Heart left ventricle (tissue), 13 donors: Measurements from ENCODE around the gene IGFBP3.

Experiments
- POLR2A ChIP-seq, 2 donors: fragments of 450-650 bp; IDR thresholded peaks; one replicate each; pipeline ENCODE4 v1.6.1; 2017; ENCODE audit warnings: antibody characterized with exemption in 2 of 2, mild to moderate bottlenecking in 2 of 2, moderate library complexity in 2 of 2
- TF ChIP-seq, protein P1 (sequence below), 12 donors: fragments of 200-600 bp; sonication (generic) in 4 of 12; IDR thresholded peaks; one replicate each; pipeline versions ENCODE4 v1.5.0 to v1.8.0; 2018 to 2022; ENCODE audit warnings: antibody characterized with exemption in 12 of 12, mild to moderate bottlenecking in 5 of 12
- donor health status: ischemic (EF 13 %, LVEDD 7.1; RV severe dilation, severe dysfunction).
- donor health status: DM: no; HTN: yes; CAD: no.
- donor health status: DM: no; HTN: no; CAD: no.
- donor health status: ischemic (EF 25% LVEDD 6.9; RV normal size, moderate dysfunction).
- donor health status: ischemic (EF 25% LVEDD 5.7; RV mildly dilated, moderate dysfunction).
- donor health status: ischemic (EF 35%, LVEDD 5.7; RV mildly dilated, moderate dysfunction).
- donor health status: nonischemic (EF 11% LVEDD 7.7; RV severe dilation, severe dysfunction).
- donor health status: DM: yes; HTN: yes; CAD: no.
- donor health status: PGD.
- donor health status: ischemic (EF 29% LVEDD 5.4; RV normal size, mild dysfunction).
- donor health status: nonischemic (EF 23%, LVEDD 6.1; RV moderate dilation, normal function).

- no peak for TF ChIP-seq POLR2A (IDR thresholded peaks at IDR 0.05)
- TF ChIP-seq, protein P1, sequence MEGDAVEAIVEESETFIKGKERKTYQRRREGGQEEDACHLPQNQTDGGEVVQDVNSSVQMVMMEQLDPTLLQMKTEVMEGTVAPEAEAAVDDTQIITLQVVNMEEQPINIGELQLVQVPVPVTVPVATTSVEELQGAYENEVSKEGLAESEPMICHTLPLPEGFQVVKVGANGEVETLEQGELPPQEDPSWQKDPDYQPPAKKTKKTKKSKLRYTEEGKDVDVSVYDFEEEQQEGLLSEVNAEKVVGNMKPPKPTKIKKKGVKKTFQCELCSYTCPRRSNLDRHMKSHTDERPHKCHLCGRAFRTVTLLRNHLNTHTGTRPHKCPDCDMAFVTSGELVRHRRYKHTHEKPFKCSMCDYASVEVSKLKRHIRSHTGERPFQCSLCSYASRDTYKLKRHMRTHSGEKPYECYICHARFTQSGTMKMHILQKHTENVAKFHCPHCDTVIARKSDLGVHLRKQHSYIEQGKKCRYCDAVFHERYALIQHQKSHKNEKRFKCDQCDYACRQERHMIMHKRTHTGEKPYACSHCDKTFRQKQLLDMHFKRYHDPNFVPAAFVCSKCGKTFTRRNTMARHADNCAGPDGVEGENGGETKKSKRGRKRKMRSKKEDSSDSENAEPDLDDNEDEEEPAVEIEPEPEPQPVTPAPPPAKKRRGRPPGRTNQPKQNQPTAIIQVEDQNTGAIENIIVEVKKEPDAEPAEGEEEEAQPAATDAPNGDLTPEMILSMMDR (IDR thresholded peaks at IDR 0.05): no peak
These were observed 11.5 kb downstream of the IGFBP3 start for GRCh38 chr7:45909561-45909960.
